ENCODE measurements around the gene TAAR6. TPM values are rescaled to one million over a fixed set of nuclear protein-coding genes. Genes with fewer than 3 reads are reported as not detected.

TAAR6 gene
- polyA plus RNA-seq, 1 donor (not counting 4 experiments of a cell fraction or from before 2014, with no cell fraction given) = not detected

DNA sequence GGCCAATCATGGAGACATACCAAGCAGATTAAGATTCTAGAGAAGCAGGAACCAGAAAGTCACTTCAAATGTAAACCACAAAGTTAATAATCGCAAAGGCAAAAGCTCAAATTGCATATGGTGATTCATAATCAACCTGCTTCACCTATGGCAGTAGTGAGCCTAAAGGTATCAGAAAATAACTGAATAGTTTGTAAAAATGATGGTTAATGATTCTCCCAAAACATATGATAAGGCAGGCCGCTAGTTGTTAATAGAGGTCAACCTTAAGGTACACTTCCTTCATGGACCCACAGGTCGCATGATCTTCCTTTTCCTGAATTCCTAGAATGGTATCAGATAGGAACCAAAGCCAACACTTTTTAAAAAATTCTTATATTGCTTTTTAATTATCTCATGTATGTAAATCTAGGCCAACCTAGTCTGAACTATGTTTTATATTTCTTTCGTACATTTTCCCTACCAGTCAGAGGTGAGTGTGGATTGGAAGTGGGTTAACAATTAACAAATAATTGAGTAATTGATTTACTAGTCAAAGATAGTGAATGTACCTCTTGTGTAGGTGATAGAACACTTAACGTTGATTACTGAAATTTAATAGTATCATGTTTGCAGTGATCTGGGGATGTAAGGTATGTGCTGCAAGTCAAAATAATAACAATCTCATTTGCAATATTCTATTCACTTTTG, 37.6 kb downstream of the TAAR6 start:
- no peak overlapping the region for H3K4me2 ChIP-seq (ENCODE audit: control insufficient read depth, extremely low read depth, insufficient read depth, low read depth, low read length)
- H3K27ac ChIP-seq (ENCODE audit: control insufficient read depth, insufficient read depth, low read length) = no peak overlapping the region
- TF ChIP-seq, protein P1, sequence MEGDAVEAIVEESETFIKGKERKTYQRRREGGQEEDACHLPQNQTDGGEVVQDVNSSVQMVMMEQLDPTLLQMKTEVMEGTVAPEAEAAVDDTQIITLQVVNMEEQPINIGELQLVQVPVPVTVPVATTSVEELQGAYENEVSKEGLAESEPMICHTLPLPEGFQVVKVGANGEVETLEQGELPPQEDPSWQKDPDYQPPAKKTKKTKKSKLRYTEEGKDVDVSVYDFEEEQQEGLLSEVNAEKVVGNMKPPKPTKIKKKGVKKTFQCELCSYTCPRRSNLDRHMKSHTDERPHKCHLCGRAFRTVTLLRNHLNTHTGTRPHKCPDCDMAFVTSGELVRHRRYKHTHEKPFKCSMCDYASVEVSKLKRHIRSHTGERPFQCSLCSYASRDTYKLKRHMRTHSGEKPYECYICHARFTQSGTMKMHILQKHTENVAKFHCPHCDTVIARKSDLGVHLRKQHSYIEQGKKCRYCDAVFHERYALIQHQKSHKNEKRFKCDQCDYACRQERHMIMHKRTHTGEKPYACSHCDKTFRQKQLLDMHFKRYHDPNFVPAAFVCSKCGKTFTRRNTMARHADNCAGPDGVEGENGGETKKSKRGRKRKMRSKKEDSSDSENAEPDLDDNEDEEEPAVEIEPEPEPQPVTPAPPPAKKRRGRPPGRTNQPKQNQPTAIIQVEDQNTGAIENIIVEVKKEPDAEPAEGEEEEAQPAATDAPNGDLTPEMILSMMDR (optimal IDR thresholded peaks at IDR 0.05 in 1 of 3, IDR thresholded peaks at IDR 0.05 in 1 of 3, conservative IDR thresholded peaks at IDR 0.05 in 1 of 3; ENCODE audit: extremely low read depth in 1 of 3, insufficient read depth in 2 of 3, low read length in 3 of 3) = no peak
- no peak for TF ChIP-seq EZH2 (IDR thresholded peaks at IDR 0.05; ENCODE audit: low read length)
- H3K27me3 ChIP-seq (ENCODE audit: control insufficient read depth, extremely low read depth, insufficient read depth, low read length) = no peaks in the 10 kb centered on the region
- no peak overlapping the region for H2AFZ ChIP-seq (ENCODE audit: control insufficient read depth, low read length)
- DNase-seq (ENCODE audit: low read depth, low spot score) (no peak), FAIRE-seq (peak; percentile 49)
- no peak overlapping the region for H3K4me3 ChIP-seq (ENCODE audit: control insufficient read depth in 2 of 3, extremely low read depth in 1 of 3, insufficient read depth in 2 of 3, low read depth in 1 of 3, low read length in 3 of 3)
- dilution Hi-C loops (cut with MboI; ENCODE audit: extremely low pct_ligation_motif_present, low sequenced_read_pairs) = no loop called here
- no peaks in the 10 kb centered on the region for H4K20me1 ChIP-seq (ENCODE audit: control insufficient read depth, extremely low read depth, insufficient read depth, low read length)
- H3K4me1 ChIP-seq (ENCODE audit: control insufficient read depth, extremely low read depth, insufficient read depth, low read length) = peaks cover 8% of the 10 kb centered on the region
- no peak overlapping the region for H3K9ac ChIP-seq (ENCODE audit: control insufficient read depth, extremely low read depth, insufficient read depth, low read length)
- no peaks in the 10 kb centered on the region for H3K36me3 ChIP-seq (ENCODE audit: control insufficient read depth in 2 of 2, extremely low read depth in 1 of 2, insufficient read depth in 2 of 2, low read length in 2 of 2)
- H3K9me3 ChIP-seq (ENCODE audit: control insufficient read depth, low read depth, low read length) = no peaks in the 10 kb centered on the region
- no peaks in the 10 kb centered on the region for H3K9me1 ChIP-seq (ENCODE audit: control insufficient read depth, extremely low read depth, insufficient read depth, low read length)
- H3K79me2 ChIP-seq (ENCODE audit: control insufficient read depth, insufficient read depth, low read length) = no peaks in the 10 kb centered on the region

DNA sequence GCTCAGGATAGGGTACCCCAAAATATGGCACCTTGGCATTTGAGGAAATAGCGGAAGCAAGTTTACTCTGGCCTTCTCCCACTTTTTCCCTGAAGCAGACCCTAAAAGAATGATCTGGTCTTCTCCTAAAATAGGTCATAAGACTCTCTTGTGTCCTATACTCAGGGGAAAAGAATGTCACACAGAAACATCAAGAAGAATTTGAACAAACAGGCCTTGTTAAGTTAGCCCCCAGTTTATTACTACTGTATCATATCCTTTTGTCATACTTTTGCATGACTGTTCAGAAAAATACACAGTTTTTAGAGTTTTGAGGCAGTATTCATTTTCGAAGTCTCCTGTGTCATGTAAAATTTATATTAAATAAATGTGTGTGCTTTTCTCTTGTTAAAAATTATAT, 41.5 kb downstream of the TAAR6 start:
- Histone ChIP-seq H3K27me3 (ENCODE audit: control insufficient read depth, extremely low read depth, insufficient read depth, low read length) (no peaks in the 10 kb centered on the region), H3K4me2 (ENCODE audit: control insufficient read depth, extremely low read depth, insufficient read depth, low read depth, low read length) (no peak overlapping the region), H3K4me1 (ENCODE audit: control insufficient read depth, extremely low read depth, insufficient read depth, low read length) (peaks cover 17% of the 10 kb centered on the region), H4K20me1 (ENCODE audit: control insufficient read depth, extremely low read depth, insufficient read depth, low read length) (no peaks in the 10 kb centered on the region), H2AFZ (ENCODE audit: control insufficient read depth, low read length) (no peak overlapping the region), H3K9me3 (ENCODE audit: control insufficient read depth, low read depth, low read length) (no peaks in the 10 kb centered on the region), H3K79me2 (ENCODE audit: control insufficient read depth, insufficient read depth, low read length) (no peaks in the 10 kb centered on the region), H3K9me1 (ENCODE audit: control insufficient read depth, extremely low read depth, insufficient read depth, low read length) (no peaks in the 10 kb centered on the region), H3K9ac (ENCODE audit: control insufficient read depth, extremely low read depth, insufficient read depth, low read length) (no peak overlapping the region), H3K4me3 (ENCODE audit: control insufficient read depth in 2 of 3, extremely low read depth in 1 of 3, insufficient read depth in 2 of 3, low read depth in 1 of 3, low read length in 3 of 3) (no peak overlapping the region), H3K27ac (ENCODE audit: control insufficient read depth, insufficient read depth, low read length) (no peak overlapping the region), H3K36me3 (ENCODE audit: control insufficient read depth in 2 of 2, extremely low read depth in 1 of 2, insufficient read depth in 2 of 2, low read length in 2 of 2) (no peaks in the 10 kb centered on the region)
- dilution Hi-C loops (cut with MboI; ENCODE audit: extremely low pct_ligation_motif_present, low sequenced_read_pairs) = no loop called here
- FAIRE-seq (peak; percentile 17), DNase-seq (ENCODE audit: low read depth, low spot score) (no peak)
- TF ChIP-seq, protein P1 (optimal IDR thresholded peaks at IDR 0.05 in 1 of 3, IDR thresholded peaks at IDR 0.05 in 1 of 3, conservative IDR thresholded peaks at IDR 0.05 in 1 of 3; ENCODE audit: extremely low read depth in 1 of 3, insufficient read depth in 2 of 3, low read length in 3 of 3) = no peak
- TF ChIP-seq EZH2 (IDR thresholded peaks at IDR 0.05; ENCODE audit: low read length) = no peak
